Measurements from ENCODE around the gene MIPOL1.

The MIPOL1 gene

GRCh38 chr14:37579274-37579673 lies 381.5 kb downstream of the MIPOL1 start:
- FAIRE-seq = no peak
- TF ChIP-seq POLR2AphosphoS5 (IDR thresholded peaks at IDR 0.05; ENCODE audit: low read depth, low read length) (no peak), TAF1 (IDR thresholded peaks at IDR 0.05; ENCODE audit: borderline replicate concordance, low read depth, low read length) (no peak), POLR2A (IDR thresholded peaks at IDR 0.05; ENCODE audit: low read depth, low read length) (no peak)
- DNase-seq (ENCODE audit: insufficient read length) = no peak

- FAIRE-seq = no peak
- no peak for TF ChIP-seq POLR2A (IDR thresholded peaks at IDR 0.05; ENCODE audit: low read depth, low read length)
- no peak for TF ChIP-seq POLR2AphosphoS5 (IDR thresholded peaks at IDR 0.05; ENCODE audit: low read depth, low read length)
- no peak for TF ChIP-seq TAF1 (IDR thresholded peaks at IDR 0.05; ENCODE audit: borderline replicate concordance, low read depth, low read length)
These were observed 382.4 kb downstream of the MIPOL1 start for GRCh38 chr14:37580146-37580545.

GRCh38 chr14:37583358-37584210 lies 385.8 kb downstream of the MIPOL1 start:
- no peak for TF ChIP-seq POLR2AphosphoS5 (IDR thresholded peaks at IDR 0.05; ENCODE audit: low read depth, low read length)
- no peak for TF ChIP-seq TAF1 (IDR thresholded peaks at IDR 0.05; ENCODE audit: borderline replicate concordance, low read depth, low read length)
- TF ChIP-seq POLR2A (IDR thresholded peaks at IDR 0.05; ENCODE audit: low read depth, low read length) = no peak
- no peak for FAIRE-seq
- DNase-seq (ENCODE audit: insufficient read length) = no peak

More at GRCh38 chr14:37580146-37580545, 382.4 kb downstream of the MIPOL1 start:
- no peak for DNase-seq (ENCODE audit: insufficient read length)

GRCh38 chr14:37584211-37585100 lies 386.7 kb downstream of the MIPOL1 start:
- FAIRE-seq = no peak
- TF ChIP-seq POLR2A (IDR thresholded peaks at IDR 0.05; ENCODE audit: low read depth, low read length) (no peak), TAF1 (IDR thresholded peaks at IDR 0.05; ENCODE audit: borderline replicate concordance, low read depth, low read length) (no peak), POLR2AphosphoS5 (IDR thresholded peaks at IDR 0.05; ENCODE audit: low read depth, low read length) (no peak)
- no peak for DNase-seq (ENCODE audit: insufficient read length)

GRCh38 chr14:37585101-37585511 lies 387.4 kb downstream of the MIPOL1 start:
- FAIRE-seq (no peak), DNase-seq (ENCODE audit: insufficient read length) (no peak)
- TF ChIP-seq POLR2A (IDR thresholded peaks at IDR 0.05; ENCODE audit: low read depth, low read length) (no peak), TAF1 (IDR thresholded peaks at IDR 0.05; ENCODE audit: borderline replicate concordance, low read depth, low read length) (no peak), POLR2AphosphoS5 (IDR thresholded peaks at IDR 0.05; ENCODE audit: low read depth, low read length) (no peak)

GRCh38 chr14:37585971-37586796 lies 388.4 kb downstream of the MIPOL1 start:
- no peak for FAIRE-seq

GRCh38 chr14:37586797-37587130 lies 389.0 kb downstream of the MIPOL1 start:
- DNase-seq (ENCODE audit: insufficient read length) (no peak), FAIRE-seq (no peak)
- TF ChIP-seq POLR2A (IDR thresholded peaks at IDR 0.05; ENCODE audit: low read depth, low read length) = no peak
- TF ChIP-seq POLR2AphosphoS5 (IDR thresholded peaks at IDR 0.05; ENCODE audit: low read depth, low read length) = no peak
- no peak for TF ChIP-seq TAF1 (IDR thresholded peaks at IDR 0.05; ENCODE audit: borderline replicate concordance, low read depth, low read length)

More at GRCh38 chr14:37585971-37586796, 388.4 kb downstream of the MIPOL1 start:
- TF ChIP-seq TAF1 (IDR thresholded peaks at IDR 0.05; ENCODE audit: borderline replicate concordance, low read depth, low read length) (no peak), POLR2A (IDR thresholded peaks at IDR 0.05; ENCODE audit: low read depth, low read length) (no peak), POLR2AphosphoS5 (IDR thresholded peaks at IDR 0.05; ENCODE audit: low read depth, low read length) (no peak)
- no peak for DNase-seq (ENCODE audit: insufficient read length)

GRCh38 chr14:37587131-37587803 lies 389.5 kb downstream of the MIPOL1 start:
- DNase-seq (ENCODE audit: insufficient read length) (no peak), FAIRE-seq (no peak)
- TF ChIP-seq POLR2A (IDR thresholded peaks at IDR 0.05; ENCODE audit: low read depth, low read length) = no peak
- no peak for TF ChIP-seq TAF1 (IDR thresholded peaks at IDR 0.05; ENCODE audit: borderline replicate concordance, low read depth, low read length)
- no peak for TF ChIP-seq POLR2AphosphoS5 (IDR thresholded peaks at IDR 0.05; ENCODE audit: low read depth, low read length)

GRCh38 chr14:37587881-37588666 lies 390.3 kb downstream of the MIPOL1 start:
- DNase-seq (ENCODE audit: insufficient read length) = no peak
- no peak for TF ChIP-seq POLR2A (IDR thresholded peaks at IDR 0.05; ENCODE audit: low read depth, low read length)
- no peak for TF ChIP-seq TAF1 (IDR thresholded peaks at IDR 0.05; ENCODE audit: borderline replicate concordance, low read depth, low read length)
- no peak for TF ChIP-seq POLR2AphosphoS5 (IDR thresholded peaks at IDR 0.05; ENCODE audit: low read depth, low read length)
- FAIRE-seq = no peak

- DNase-seq (ENCODE audit: insufficient read length) (no peak), FAIRE-seq (no peak)
- no peak for TF ChIP-seq POLR2AphosphoS5 (IDR thresholded peaks at IDR 0.05; ENCODE audit: low read depth, low read length)
- TF ChIP-seq TAF1 (IDR thresholded peaks at IDR 0.05; ENCODE audit: borderline replicate concordance, low read depth, low read length) = no peak
- no peak for TF ChIP-seq POLR2A (IDR thresholded peaks at IDR 0.05; ENCODE audit: low read depth, low read length)
These were observed 390.9 kb downstream of the MIPOL1 start for GRCh38 chr14:37588667-37588955.
